BLaER1 (cell line): Measurements from ENCODE around the gene GRM8.

Source experiments
- H3K27ac ChIP-seq: shearing (Covaris generic); formaldehyde crosslinking; 2 replicates; pipeline ENCODE4 v1.8.1; 2022
- H3K27me3 ChIP-seq: shearing (Covaris generic); formaldehyde crosslinking; 2 replicates; pipeline ENCODE4 v1.8.1; 2022
- H3K36me3 ChIP-seq: shearing (Covaris generic); formaldehyde crosslinking; 2 replicates; pipeline ENCODE4 v1.8.1; 2022
- H3K4me1 ChIP-seq: shearing (Covaris generic); formaldehyde crosslinking; 2 replicates; pipeline ENCODE4 v1.8.1; 2022
- H3K4me2 ChIP-seq: shearing (Covaris generic); formaldehyde crosslinking; 2 replicates; pipeline ENCODE4 v1.8.1; 2022
- H3K4me3 ChIP-seq: shearing (Covaris generic); formaldehyde crosslinking; 2 replicates; pipeline ENCODE4 v1.8.1; 2022
- H3K9ac ChIP-seq: shearing (Covaris generic); formaldehyde crosslinking; 2 replicates; pipeline ENCODE4 v1.8.1; 2022
- H3K9me3 ChIP-seq: shearing (Covaris generic); formaldehyde crosslinking; 2 replicates; pipeline ENCODE4 v1.8.1; 2022
- H4K20me1 ChIP-seq: shearing (Covaris generic); formaldehyde crosslinking; 2 replicates; pipeline ENCODE4 v1.8.1; 2022
- Cebpa-rat ChIP-seq: shearing (Covaris generic); IDR thresholded peaks from 2 replicates; pipeline ENCODE4 v1.8.1; 2022

The GRM8 gene

DNA sequence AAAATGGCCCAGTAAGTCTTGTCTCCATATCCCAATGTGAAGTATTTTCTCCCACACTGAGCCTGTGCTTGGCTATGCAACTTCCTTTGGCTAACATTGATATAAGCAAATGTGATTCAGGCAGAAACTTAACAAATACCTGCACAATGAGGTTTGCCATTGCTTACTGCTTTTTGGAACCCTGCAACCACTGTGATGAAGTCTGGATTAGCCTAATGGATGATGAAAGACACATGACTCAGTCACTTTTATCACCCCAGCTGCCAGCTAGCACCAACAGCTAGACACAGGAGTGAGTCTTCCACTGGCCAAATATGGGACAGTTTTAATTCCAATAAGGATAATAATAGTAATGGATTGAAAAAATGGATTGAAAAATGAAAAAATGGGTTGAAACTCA lies 854.5 kb downstream of the GRM8 start:
- Histone ChIP-seq H3K4me2 (no peak overlapping the region), H3K4me3 (no peak overlapping the region), H3K4me1 (no peaks in the 10 kb centered on the region), H3K27me3 (no peaks in the 10 kb centered on the region), H4K20me1 (no peaks in the 10 kb centered on the region), H3K36me3 (no peaks in the 10 kb centered on the region), H3K27ac (no peak overlapping the region), H3K9ac (no peak overlapping the region), H3K9me3 (no peaks in the 10 kb centered on the region)
- no peak for TF ChIP-seq Cebpa-rat

DNA sequence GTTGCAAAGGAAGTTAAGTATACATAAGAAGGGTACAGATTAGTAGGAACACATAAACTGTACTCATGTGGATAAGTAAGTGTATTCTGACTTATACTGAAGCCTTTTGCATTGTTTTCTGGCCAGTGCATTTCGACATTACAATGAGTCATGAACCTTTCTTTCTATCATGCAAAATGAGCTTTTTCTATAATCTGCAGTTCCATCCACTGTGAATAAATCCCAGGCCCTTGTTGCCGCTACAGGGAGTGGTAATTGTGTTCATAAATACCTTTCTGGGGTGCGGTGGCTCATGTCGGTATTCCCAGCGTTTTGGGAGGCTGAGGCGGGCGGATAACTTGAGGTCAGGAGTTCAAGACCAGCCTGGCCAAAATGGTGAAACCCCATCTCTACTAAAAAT lies 858.3 kb downstream of the GRM8 start:
- H3K36me3 ChIP-seq = no peaks in the 10 kb centered on the region
- H3K9ac ChIP-seq = no peak overlapping the region
- no peaks in the 10 kb centered on the region for H3K4me1 ChIP-seq
- H3K4me3 ChIP-seq = no peak overlapping the region
- H3K27ac ChIP-seq = no peak overlapping the region
- H3K9me3 ChIP-seq = no peaks in the 10 kb centered on the region
- no peak overlapping the region for H3K4me2 ChIP-seq
- TF ChIP-seq Cebpa-rat = no peak
- no peaks in the 10 kb centered on the region for H4K20me1 ChIP-seq
- no peaks in the 10 kb centered on the region for H3K27me3 ChIP-seq
